Measurements from ENCODE around the gene FZD1.

The FZD1 gene

DNA sequence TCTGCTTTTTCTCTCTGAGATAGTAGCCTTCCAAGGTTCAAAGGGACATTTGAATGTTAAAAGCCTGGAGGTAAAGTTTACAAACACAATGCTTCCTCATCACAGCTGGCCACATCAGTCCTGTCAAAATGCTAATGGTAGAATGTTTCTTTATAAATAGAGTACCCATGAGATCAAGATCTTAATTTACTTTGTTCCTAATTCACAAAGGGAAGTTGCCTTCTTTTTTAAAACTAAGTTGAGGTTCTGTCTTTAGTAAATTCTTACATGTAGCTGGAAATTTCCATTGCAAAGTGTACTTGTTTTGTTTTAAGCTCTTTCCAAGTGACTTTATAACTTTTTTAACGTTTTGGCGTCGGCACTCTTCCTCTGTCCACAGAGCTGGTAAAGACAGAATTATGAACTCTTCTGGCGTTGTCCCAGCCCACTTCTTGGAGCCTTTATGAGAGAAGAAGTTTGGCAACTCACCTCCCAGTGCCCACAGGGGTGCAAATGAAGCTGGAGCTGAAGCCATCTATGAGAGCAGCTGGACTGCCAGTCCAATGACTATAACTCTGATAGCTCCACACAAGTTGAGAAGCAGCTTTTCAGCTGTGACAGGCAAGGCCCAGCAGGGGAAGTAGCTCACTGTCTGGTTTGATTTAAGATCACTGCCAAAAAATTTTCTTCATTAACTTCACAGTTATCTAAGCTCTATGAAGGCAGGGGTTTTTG lies 23.3 kb downstream of the FZD1 start:
- in situ Hi-C loops (cut with MboI; ENCODE audit: low sequenced_read_pairs, unreplicated experiment) = no loop called here
- no peak for DNase-seq (ENCODE audit: low spot score)
- TF ChIP-seq, protein P1, sequence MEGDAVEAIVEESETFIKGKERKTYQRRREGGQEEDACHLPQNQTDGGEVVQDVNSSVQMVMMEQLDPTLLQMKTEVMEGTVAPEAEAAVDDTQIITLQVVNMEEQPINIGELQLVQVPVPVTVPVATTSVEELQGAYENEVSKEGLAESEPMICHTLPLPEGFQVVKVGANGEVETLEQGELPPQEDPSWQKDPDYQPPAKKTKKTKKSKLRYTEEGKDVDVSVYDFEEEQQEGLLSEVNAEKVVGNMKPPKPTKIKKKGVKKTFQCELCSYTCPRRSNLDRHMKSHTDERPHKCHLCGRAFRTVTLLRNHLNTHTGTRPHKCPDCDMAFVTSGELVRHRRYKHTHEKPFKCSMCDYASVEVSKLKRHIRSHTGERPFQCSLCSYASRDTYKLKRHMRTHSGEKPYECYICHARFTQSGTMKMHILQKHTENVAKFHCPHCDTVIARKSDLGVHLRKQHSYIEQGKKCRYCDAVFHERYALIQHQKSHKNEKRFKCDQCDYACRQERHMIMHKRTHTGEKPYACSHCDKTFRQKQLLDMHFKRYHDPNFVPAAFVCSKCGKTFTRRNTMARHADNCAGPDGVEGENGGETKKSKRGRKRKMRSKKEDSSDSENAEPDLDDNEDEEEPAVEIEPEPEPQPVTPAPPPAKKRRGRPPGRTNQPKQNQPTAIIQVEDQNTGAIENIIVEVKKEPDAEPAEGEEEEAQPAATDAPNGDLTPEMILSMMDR (IDR thresholded peaks at IDR 0.05; ENCODE audit: borderline replicate concordance, control extremely low read depth, extremely low read depth, insufficient read depth, missing control alignments) = no peak

DNA sequence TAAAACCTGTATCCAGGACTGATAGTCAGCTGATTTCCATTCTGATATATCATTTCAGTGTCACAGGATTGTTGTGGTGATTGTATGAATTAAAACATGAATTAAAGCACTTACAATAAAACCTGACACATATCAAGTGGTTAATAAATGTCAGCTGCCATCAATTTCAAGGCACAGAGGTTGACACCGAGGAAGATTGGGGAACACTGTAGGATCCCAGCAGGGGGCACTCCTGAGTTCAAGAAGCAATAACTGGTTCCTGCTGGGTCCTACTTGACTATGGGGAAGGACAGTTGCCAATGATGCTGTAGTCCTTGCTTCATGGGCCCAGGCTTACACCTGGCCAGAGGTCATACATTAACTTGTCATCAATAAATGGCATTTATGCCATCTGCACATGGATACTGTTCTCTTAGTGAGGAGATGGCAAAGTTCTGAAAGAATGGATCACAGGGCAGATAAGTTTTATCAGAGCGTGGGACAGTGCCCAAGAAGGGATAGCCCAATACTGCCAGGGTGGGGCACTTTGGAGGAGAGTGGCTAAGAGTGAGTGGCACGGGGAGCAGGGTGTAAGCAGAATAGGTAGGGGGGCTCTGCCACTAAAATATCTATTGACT lies 24.1 kb downstream of the FZD1 start:
- peak; percentile 13 for DNase-seq (ENCODE audit: low spot score)
- TF ChIP-seq, protein P1 (IDR thresholded peaks at IDR 0.05; ENCODE audit: borderline replicate concordance, control extremely low read depth, extremely low read depth, insufficient read depth, missing control alignments) = peak; percentile 46
- in situ Hi-C loops (cut with MboI; ENCODE audit: low sequenced_read_pairs, unreplicated experiment) = no loop called here

DNA sequence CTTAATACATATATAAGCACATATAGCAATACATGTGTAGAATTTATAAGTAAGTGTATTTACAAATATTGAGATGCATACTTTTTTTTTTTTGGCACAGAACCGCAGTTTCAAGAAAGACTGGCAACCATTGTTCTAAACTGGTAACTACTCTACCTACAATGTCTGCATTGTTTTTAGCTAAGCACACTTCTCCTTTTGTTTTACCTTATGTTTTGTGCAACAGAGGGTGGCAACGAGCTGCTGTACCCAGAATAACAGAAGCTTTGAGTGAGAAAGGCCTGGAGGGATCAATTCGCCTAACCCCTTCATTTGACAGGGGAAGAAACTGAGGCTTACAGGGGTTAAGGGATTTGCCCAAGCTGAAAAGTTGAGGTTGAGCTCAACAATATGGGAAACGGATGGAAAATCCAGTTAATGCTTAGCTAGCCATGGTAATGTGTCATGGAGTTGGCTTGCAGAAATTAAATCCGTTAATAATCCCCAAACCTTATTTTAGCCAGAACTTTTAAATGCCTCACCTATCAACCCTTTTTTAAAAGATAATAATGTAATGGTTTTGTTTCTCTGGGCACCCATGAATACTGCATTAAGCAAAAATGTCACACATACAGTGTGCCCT lies 25.5 kb downstream of the FZD1 start:
- DNase-seq (ENCODE audit: low spot score) = no peak
- in situ Hi-C loops (cut with MboI; ENCODE audit: low sequenced_read_pairs, unreplicated experiment) = no loop called here
- TF ChIP-seq, protein P1 (IDR thresholded peaks at IDR 0.05; ENCODE audit: borderline replicate concordance, control extremely low read depth, extremely low read depth, insufficient read depth, missing control alignments) = no peak

DNA sequence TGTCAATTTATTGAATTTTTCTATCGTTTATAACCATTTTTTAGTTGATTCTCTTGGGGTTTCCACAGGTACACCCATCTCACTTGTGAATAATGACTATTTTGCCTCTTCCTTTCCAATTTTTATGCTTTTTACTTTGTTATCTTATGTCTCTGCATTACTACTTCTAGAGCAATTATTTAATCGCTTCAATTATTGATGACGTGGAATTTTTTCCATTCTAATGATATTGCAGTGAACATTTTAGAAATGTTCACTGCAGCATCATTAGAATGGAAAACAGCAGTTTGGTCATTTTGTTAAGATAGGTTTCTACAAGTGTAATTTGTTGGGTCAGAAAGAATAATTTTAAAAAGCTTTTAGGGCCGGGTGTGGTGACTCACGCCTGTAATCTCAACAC lies 27.1 kb downstream of the FZD1 start:
- no peak for DNase-seq (ENCODE audit: low spot score)
- in situ Hi-C loops (cut with MboI; ENCODE audit: low sequenced_read_pairs, unreplicated experiment) = no loop called here
- TF ChIP-seq, protein P1 (IDR thresholded peaks at IDR 0.05; ENCODE audit: borderline replicate concordance, control extremely low read depth, extremely low read depth, insufficient read depth, missing control alignments) = no peak

DNA sequence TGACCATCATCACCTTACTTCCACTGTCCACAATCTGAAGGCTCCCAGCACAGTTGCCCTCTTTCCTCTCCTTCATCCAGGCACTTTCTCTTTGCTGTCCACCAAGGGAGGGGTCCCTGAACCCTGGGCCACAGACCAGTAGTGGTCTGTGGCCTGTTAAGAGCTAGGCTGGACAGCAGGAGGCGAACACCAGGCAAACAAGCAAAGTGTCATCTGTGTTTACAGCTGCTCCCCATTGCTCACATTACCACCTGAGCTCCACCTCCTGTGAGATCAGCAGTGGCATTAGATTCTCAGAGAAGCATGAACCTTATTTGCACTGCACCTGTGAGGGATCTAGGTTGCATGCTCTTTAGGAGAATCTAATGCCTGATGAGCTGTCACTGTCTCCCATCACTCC lies 27.7 kb downstream of the FZD1 start:
- in situ Hi-C loops (cut with MboI; ENCODE audit: low sequenced_read_pairs, unreplicated experiment) = no loop called here
- no peak for DNase-seq (ENCODE audit: low spot score)
- TF ChIP-seq, protein P1 (IDR thresholded peaks at IDR 0.05; ENCODE audit: borderline replicate concordance, control extremely low read depth, extremely low read depth, insufficient read depth, missing control alignments) = no peak

DNA sequence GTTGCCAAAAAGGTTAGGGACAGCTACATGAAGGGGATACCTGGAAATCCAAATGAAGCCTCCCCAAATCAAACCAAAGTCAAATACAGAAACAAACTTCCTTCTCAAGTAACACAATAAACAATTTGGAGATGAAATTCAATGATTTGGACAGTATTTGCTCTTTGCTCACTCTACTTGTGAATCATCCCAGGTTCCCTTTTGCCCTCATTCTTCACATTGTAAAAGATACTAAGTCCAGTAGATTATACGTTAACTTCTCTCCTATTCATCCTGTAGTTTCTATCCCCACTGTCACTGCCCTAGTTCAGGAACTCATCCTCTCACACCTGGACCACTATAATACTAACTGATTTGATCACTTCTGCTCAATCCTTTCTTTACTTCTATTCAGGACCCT lies 28.3 kb downstream of the FZD1 start:
- TF ChIP-seq, protein P1 (IDR thresholded peaks at IDR 0.05; ENCODE audit: borderline replicate concordance, control extremely low read depth, extremely low read depth, insufficient read depth, missing control alignments) = no peak
- DNase-seq (ENCODE audit: low spot score) = no peak
- in situ Hi-C loops (cut with MboI; ENCODE audit: low sequenced_read_pairs, unreplicated experiment) = no loop called here

Measured in GM13976 (cell line).